ENCODE data around the gene SORL1-AS1.

Gene SORL1-AS1

GRCh38 chr11:121467965-121468364, 15.2 kb upstream of the SORL1-AS1 start:
- no peak overlapping the region for H3K56ac ChIP-seq (ENCODE audit: extremely low read depth, insufficient read depth, low read length)
- in situ Hi-C loops (cut with MboI; ENCODE audit: low sequenced_read_pairs) = loop anchor here (25.0 kb wide), 1 partner anchor 644 kb away; the partner anchor contains the start of gene BLID
- peak overlapping the region; percentile 40; the same call in 1 of the 3 replicates for H2BK15ac ChIP-seq (ENCODE audit: low read depth, low read length)
- H2AK9ac ChIP-seq (replicated peaks; ENCODE audit: low read depth, low read length, poor library complexity) = peak overlapping the region; percentile 52
- H3K14ac ChIP-seq (replicated peaks; ENCODE audit: low read depth, low read length) = peak overlapping the region; percentile 58; the same call in 1 of the 2 replicates
- no peak overlapping the region for H3K18ac ChIP-seq (ENCODE audit: low read depth, low read length)
- H3K4me3 ChIP-seq (ENCODE audit: insufficient read depth, low read depth, low read length) = no peak overlapping the region
- H4K20me1 ChIP-seq (ENCODE audit: insufficient read depth, low read length) = peaks cover 4% of the 10 kb centered on the region; the same call in 1 of the 2 replicates
- peak overlapping the region; percentile 38 for H4K91ac ChIP-seq (ENCODE audit: insufficient read depth, low read depth, low read length)
- no peak overlapping the region for H3K23ac ChIP-seq (ENCODE audit: low read depth, low read length)
- no peaks in the 10 kb centered on the region for H3K9me3 ChIP-seq (ENCODE audit: control insufficient read depth, insufficient read depth, low read length)
- peaks cover 17% of the 10 kb centered on the region for H3K4me1 ChIP-seq (ENCODE audit: control insufficient read depth, insufficient read depth, low read length)
- peaks cover 14% of the 10 kb centered on the region; the same call in 1 of the 2 replicates for H3K9me1 ChIP-seq (ENCODE audit: insufficient read depth, low read length)
- peak overlapping the region; percentile 43; the same call in 1 of the 2 replicates for H2AK5ac ChIP-seq (ENCODE audit: low read depth, low read length)
- DNase-seq (no peak), ATAC-seq (ENCODE audit: low read depth) (no peak)
- 47% methylated on average over 3 of the region's 10 CpGs; no CpG with 5 or more reads in 1 of the 2 experiments for WGBS, 2 experiments (ENCODE audit: extremely low coverage in 2 of 2, insufficient read length in 1 of 2)
- ChIA-PET CTCF (interaction anchor here (1.3 kb wide), 1 partner anchor 8 kb away, joined by 3 read pairs; no protein-coding TSS in a partner anchor), POLR2A (ENCODE audit: unreplicated experiment) (no interaction called here)
- dilution Hi-C loops (cut with HindIII; ENCODE audit: low sequenced_read_pairs, unreplicated experiment) = no loop called here
- intact Hi-C loops (cut with micrococcal nuclease) = loop anchor here (10.0 kb wide), 1 partner anchor 737 kb away; no protein-coding TSS in a partner anchor
- H3K27me3 ChIP-seq (ENCODE audit: control insufficient read depth, insufficient read depth, low read length) = no peaks in the 10 kb centered on the region
- BruUV-seq (replicated peaks) = no TSS peak
- no peaks in the 10 kb centered on the region for H3K36me3 ChIP-seq (ENCODE audit: control insufficient read depth, insufficient read depth, low read length)
- TF ChIP-seq NFE2L2 (IDR thresholded peaks at IDR 0.05; ENCODE audit: low read depth, low read length) (no peak), FOS (IDR thresholded peaks at IDR 0.05; ENCODE audit: low read depth, low read length) (no peak), MAZ (IDR thresholded peaks at IDR 0.05; ENCODE audit: borderline replicate concordance, low read depth, low read length) (no peak), RCOR1 (IDR thresholded peaks at IDR 0.05; ENCODE audit: insufficient replicate concordance, low read length) (no peak), POLR2A (IDR thresholded peaks at IDR 0.05; ENCODE audit: low read depth, low read length) (no peak), CHD1 (IDR thresholded peaks at IDR 0.05; ENCODE audit: low read depth, low read length) (no peak), MAFK (IDR thresholded peaks at IDR 0.05; ENCODE audit: low read depth, low read length) (no peak), RAD21 (IDR thresholded peaks at IDR 0.05; ENCODE audit: low read length) (no peak), RFX5 (IDR thresholded peaks at IDR 0.05; ENCODE audit: low read depth, low read length) (no peak), BHLHE40 (IDR thresholded peaks at IDR 0.05; ENCODE audit: low read depth, low read length) (no peak), CEBPB (IDR thresholded peaks at IDR 0.05; ENCODE audit: low read depth, low read length) (no peak), SMC3 (IDR thresholded peaks at IDR 0.05; ENCODE audit: low read depth, low read length) (no peak), CTCF (conservative IDR thresholded peaks at IDR 0.05; ENCODE audit: low read depth, low read length) (no peak), ELK1 (IDR thresholded peaks at IDR 0.05; ENCODE audit: borderline replicate concordance, low read depth, low read length) (no peak), MXI1 (IDR thresholded peaks at IDR 0.05; ENCODE audit: borderline replicate concordance, low read depth, low read length) (no peak)
- TF ChIP-seq, protein P1, sequence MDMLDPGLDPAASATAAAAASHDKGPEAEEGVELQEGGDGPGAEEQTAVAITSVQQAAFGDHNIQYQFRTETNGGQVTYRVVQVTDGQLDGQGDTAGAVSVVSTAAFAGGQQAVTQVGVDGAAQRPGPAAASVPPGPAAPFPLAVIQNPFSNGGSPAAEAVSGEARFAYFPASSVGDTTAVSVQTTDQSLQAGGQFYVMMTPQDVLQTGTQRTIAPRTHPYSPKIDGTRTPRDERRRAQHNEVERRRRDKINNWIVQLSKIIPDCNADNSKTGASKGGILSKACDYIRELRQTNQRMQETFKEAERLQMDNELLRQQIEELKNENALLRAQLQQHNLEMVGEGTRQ (IDR thresholded peaks at IDR 0.05; ENCODE audit: low read depth, low read length) = no peak
- H2BK20ac ChIP-seq (ENCODE audit: low read depth, low read length) = peak overlapping the region; percentile 59; the same call in 1 of the 2 replicates
- H4K8ac ChIP-seq (ENCODE audit: low read depth in 2 of 2, low read length in 2 of 2) = no peak overlapping the region
- no peak overlapping the region for H3K9ac ChIP-seq (ENCODE audit: low read depth, low read length)
- no peak overlapping the region for H3K27ac ChIP-seq (ENCODE audit: insufficient read depth, low read length)
- peak overlapping the region; percentile 39 for H2AFZ ChIP-seq (replicated peaks; ENCODE audit: low read length, poor library complexity)
- peak overlapping the region; percentile 95 for H2BK120ac ChIP-seq (ENCODE audit: low read depth, low read length)
- H2BK5ac ChIP-seq (ENCODE audit: low read depth, low read length, poor library complexity, severe bottlenecking) = no peak overlapping the region
- no peak overlapping the region for H3K4me2 ChIP-seq (ENCODE audit: low read depth, low read length)
- H3K79me1 ChIP-seq (ENCODE audit: low read depth in 1 of 2, low read length in 2 of 2) = peaks cover 0 to 7% of the 10 kb centered on the region in 2 experiments; a peak in 2 of 4 replicates
- peak overlapping the region; percentile 26; the same call in 1 of the 2 replicates for H3K4ac ChIP-seq (ENCODE audit: low read depth, low read length)
- no peak overlapping the region for H4K5ac ChIP-seq (ENCODE audit: low read depth, low read length)

Measured in IMR-90 (cell line).